Suprapubic skin (tissue), 4 donors: Measurements from ENCODE around the gene ZNF418. TPM values are rescaled to one million over a fixed set of nuclear protein-coding genes. Genes with fewer than 3 reads are reported as not detected.
"Not testable (repeated sequence)": the region's sequence is repeated elsewhere in the genome, so short reads cannot be mapped to it uniquely, and the experiment has no call there.

ENCODE experiments used
- DNase-seq, 2 donors: peaks; one replicate each; pipeline ENCODE4 v3.0.0-alpha.2; 2019; ENCODE audit warnings: low spot score in 2 of 2
- H3K27ac ChIP-seq: fragments of 200-600 bp; sonication (generic); one replicate; pipeline ENCODE4 v1.5.1; 2019
- H3K27me3 ChIP-seq: fragments of 200-600 bp; sonication (generic); one replicate; pipeline ENCODE4 v1.5.1; 2019
- H3K36me3 ChIP-seq: fragments of 200-600 bp; sonication (generic); one replicate; pipeline ENCODE4 v1.5.1; 2019
- H3K4me1 ChIP-seq: fragments of 200-600 bp; sonication (generic); one replicate; pipeline ENCODE4 v1.5.1; 2019
- H3K4me3 ChIP-seq: fragments of 200-600 bp; sonication (generic); one replicate; pipeline ENCODE4 v1.5.1; 2019; ENCODE audit warnings: mild to moderate bottlenecking
- H3K9me3 ChIP-seq: fragments of 200-600 bp; sonication (generic); one replicate; pipeline ENCODE4 v1.5.1; 2019
- EP300 ChIP-seq: sonication (generic); formaldehyde crosslinking; IDR thresholded peaks from one replicate; pipeline ENCODE4 v1.6.1; 2017; ENCODE audit warnings: antibody characterized with exemption
- POLR2A ChIP-seq, 2 donors: fragments of 450-650 bp; IDR thresholded peaks; one replicate each; pipeline ENCODE4 v1.6.1; 2017; ENCODE audit warnings: antibody characterized with exemption in 2 of 2, mild to moderate bottlenecking in 2 of 2, moderate library complexity in 2 of 2
- POLR2AphosphoS5 ChIP-seq, 3 donors: sonication (generic); formaldehyde crosslinking; IDR thresholded peaks; one replicate each; pipeline ENCODE4 v1.6.1; 2017; ENCODE audit warnings: antibody characterized with exemption in 3 of 3
- WGBS: methylation state at CpG from one replicate; pipeline ENCODE4 v1.1.5; 2018; 5-methylcytosine and 5-hydroxymethylcytosine counted together
- total RNA-seq, 4 donors: library from RNA; depleted of rRNA; stranded (reverse); fragments of >200 nt; gene quantifications; one replicate each; pipeline ENCODE4 v1.1.0, GENCODE V29; 2016
- TF ChIP-seq, protein P1 (sequence below), 2 donors: fragments of 200-600 bp in 1 of 2; fragments of 450-650 bp in 1 of 2; sonication (generic) in 1 of 2; IDR thresholded peaks; one replicate each; pipeline ENCODE4 v1.5.1; 2016 to 2019; ENCODE audit warnings: antibody characterized with exemption in 2 of 2, mild to moderate bottlenecking in 1 of 2, moderate library complexity in 1 of 2

The ZNF418 gene
- total RNA-seq, 4 donors from 2014 or later: 1.2 to 33.4 (median 4.5) TPM

DNA sequence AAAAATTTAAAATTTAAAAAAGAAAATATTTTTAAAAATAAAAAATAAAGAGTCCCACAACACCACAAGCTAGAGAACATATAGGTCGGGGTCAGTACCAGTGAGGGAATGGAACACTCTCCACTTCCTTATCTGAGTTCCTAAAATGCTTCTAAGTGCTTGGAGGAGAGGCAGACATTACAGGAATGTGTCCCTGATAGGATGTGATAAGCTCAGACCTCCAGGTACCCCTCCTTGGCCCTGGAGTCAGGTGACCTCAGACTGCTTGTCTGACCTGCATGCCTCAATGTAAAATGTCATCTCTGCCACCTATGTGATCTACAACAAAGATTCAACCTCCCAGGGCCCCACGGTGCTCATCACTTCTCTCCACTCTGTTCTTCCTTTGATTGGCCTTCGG, 49.2 kb downstream of the ZNF418 start:
- TF ChIP-seq POLR2AphosphoS5 (IDR thresholded peaks at IDR 0.05) (no peak), POLR2A (IDR thresholded peaks at IDR 0.05) (no peak), EP300 (no peak)
- TF ChIP-seq, protein P1, sequence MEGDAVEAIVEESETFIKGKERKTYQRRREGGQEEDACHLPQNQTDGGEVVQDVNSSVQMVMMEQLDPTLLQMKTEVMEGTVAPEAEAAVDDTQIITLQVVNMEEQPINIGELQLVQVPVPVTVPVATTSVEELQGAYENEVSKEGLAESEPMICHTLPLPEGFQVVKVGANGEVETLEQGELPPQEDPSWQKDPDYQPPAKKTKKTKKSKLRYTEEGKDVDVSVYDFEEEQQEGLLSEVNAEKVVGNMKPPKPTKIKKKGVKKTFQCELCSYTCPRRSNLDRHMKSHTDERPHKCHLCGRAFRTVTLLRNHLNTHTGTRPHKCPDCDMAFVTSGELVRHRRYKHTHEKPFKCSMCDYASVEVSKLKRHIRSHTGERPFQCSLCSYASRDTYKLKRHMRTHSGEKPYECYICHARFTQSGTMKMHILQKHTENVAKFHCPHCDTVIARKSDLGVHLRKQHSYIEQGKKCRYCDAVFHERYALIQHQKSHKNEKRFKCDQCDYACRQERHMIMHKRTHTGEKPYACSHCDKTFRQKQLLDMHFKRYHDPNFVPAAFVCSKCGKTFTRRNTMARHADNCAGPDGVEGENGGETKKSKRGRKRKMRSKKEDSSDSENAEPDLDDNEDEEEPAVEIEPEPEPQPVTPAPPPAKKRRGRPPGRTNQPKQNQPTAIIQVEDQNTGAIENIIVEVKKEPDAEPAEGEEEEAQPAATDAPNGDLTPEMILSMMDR (IDR thresholded peaks at IDR 0.05): no peak
- DNase-seq: no peak
- no peaks in the 10 kb centered on the region for H3K27me3 ChIP-seq
- no peaks in the 10 kb centered on the region for H3K9me3 ChIP-seq
- no peak overlapping the region for H3K4me3 ChIP-seq
- H3K36me3 ChIP-seq: peaks cover 15% of the 10 kb centered on the region
- H3K27ac ChIP-seq: no peak overlapping the region
- peaks cover 6% of the 10 kb centered on the region for H3K4me1 ChIP-seq
- 88% methylated on average over 3 of the region's 3 CpGs for WGBS

DNA sequence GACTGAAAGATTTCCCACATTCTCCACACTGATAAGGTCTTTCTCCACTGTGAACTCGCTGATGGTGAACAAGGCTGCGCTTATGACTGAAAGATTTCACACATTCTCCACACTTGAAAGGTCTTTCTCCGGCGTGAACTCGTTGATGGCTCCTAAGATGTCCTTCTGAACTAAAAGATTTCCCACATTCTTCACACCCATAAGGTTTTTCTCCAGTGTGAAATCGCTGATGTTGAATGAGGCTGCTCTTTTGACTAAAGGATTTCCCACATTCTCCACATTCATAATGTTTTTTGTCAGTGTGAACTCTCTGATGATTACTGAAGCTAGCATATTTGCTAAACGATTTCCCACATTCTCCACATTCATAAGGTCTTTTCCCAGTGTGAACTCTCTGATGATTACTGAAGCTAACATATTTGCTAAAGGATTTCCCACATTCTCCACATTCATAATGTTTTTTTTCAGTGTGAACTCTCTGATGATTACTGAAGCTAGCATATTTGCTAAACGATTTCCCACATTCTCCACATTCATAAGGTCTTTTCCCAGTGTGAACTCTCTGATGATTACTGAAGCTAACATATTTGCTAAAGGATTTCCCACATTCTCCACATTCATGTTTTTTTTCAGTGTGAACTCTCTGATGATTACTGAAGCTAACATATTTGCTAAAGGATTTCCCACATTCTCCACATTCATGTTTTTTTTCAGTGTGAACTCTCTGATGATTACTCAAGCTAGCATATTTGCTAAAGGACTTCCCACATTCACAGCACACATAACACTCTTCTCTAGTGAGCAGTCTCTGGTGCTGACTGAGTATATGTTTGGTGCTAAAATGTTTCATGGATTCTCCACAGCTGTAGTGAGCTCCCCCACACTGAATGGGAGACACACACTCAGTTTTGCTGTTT, 61.1 kb downstream of the ZNF418 start:
- Histone ChIP-seq H3K36me3 (peaks cover 45% of the 10 kb centered on the region), H3K9me3 (peaks cover 51% of the 10 kb centered on the region)
- 97% methylated on average over 8 of the region's 8 CpGs for WGBS
- not testable (repeated sequence) for H3K27me3 ChIP-seq, H3K27ac ChIP-seq, DNase-seq, H3K4me3 ChIP-seq, H3K4me1 ChIP-seq

DNA sequence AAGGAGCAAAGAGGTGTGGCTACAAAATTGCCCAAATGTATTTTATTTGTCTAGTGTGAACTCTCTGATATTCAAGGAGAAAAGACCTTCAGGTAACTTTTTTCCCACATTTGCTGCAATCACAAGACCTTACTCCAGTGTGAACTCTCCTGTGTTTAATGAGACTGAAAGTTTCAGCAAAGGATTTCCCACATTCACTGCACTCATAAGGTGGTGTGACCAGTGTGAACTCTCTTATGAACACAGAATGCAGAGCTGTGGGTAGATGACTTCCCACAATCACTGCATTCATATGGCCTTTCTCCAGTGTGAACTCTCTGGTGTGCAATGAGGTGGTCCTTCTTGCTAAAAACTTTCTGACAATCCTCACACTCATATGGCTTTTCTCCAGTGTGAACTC, 62.8 kb downstream of the ZNF418 start:
- TF ChIP-seq, protein P1 (IDR thresholded peaks at IDR 0.05): no peak
- TF ChIP-seq POLR2AphosphoS5 (IDR thresholded peaks at IDR 0.05) (no peak), POLR2A (IDR thresholded peaks at IDR 0.05) (no peak), EP300 (no peak)
- H3K9me3 ChIP-seq: peaks cover 55% of the 10 kb centered on the region
- H3K4me1 ChIP-seq: no peaks in the 10 kb centered on the region
- H3K27ac ChIP-seq: no peak overlapping the region
- no peak for DNase-seq
- peaks cover 45% of the 10 kb centered on the region for H3K36me3 ChIP-seq
- H3K4me3 ChIP-seq: no peak overlapping the region
- no peaks in the 10 kb centered on the region for H3K27me3 ChIP-seq

Other genes with a start within 250 kb of the ZNF418 start
- 1 to 10 TPM in 2 of 4 donors, under 1 TPM in 1, not detected in 1; 0.13 to 1.3 (median 1.3) TPM for gene ZNF154, start 226.2 kb downstream of the ZNF418 start, total RNA-seq
- gene ZNF671, start 207.8 kb downstream of the ZNF418 start, total RNA-seq: 1 to 10 TPM; 2.0 to 8.4 (median 2.8) TPM
- gene ZNF776, start 188.6 kb downstream of the ZNF418 start, total RNA-seq: 10 to 100 TPM; 11.2 to 23.8 (median 15.0) TPM
- gene ZNF586, start 165.7 kb downstream of the ZNF418 start, total RNA-seq: 10 to 100 TPM; 20.6 to 47.4 (median 26.8) TPM
- gene ZNF552, start 120.5 kb downstream of the ZNF418 start, total RNA-seq: 10 to 100 TPM in 1 of 4 donors, 1 to 10 TPM in 3; 5.6 to 11.5 (median 8.3) TPM
- gene ZNF587B, start 105.1 kb downstream of the ZNF418 start, total RNA-seq: 10 to 100 TPM; 15.0 to 28.6 (median 19.6) TPM
- gene ZNF587, start 85.5 kb downstream of the ZNF418 start, total RNA-seq: 10 to 100 TPM; 16.4 to 43.2 (median 20.0) TPM
- gene ZNF814, start 46.4 kb downstream of the ZNF418 start, total RNA-seq: 10 to 100 TPM in 3 of 4 donors, 1 to 10 TPM in 1; 9.1 to 36.6 (median 18.3) TPM
- gene ZNF417, start 18.8 kb downstream of the ZNF418 start, total RNA-seq: 10 to 100 TPM in 2 of 4 donors, 1 to 10 TPM in 2; 8.0 to 18.5 (median 10.8) TPM
- 10 to 100 TPM; 10.5 to 15.4 (median 12.7) TPM for gene ZNF256, start 12.3 kb upstream of the ZNF418 start, total RNA-seq
- 1 to 10 TPM in 1 of 4 donors, under 1 TPM in 2, not detected in 1; 0.62 to 1.0 (median 0.83) TPM for gene C19orf18, start 39.1 kb upstream of the ZNF418 start, total RNA-seq
- gene ZNF606, start 67.4 kb upstream of the ZNF418 start, total RNA-seq: 10 to 100 TPM in 3 of 4 donors, 1 to 10 TPM in 1; 4.0 to 21.9 (median 14.3) TPM
- not detected for gene ZSCAN1, start 98.6 kb upstream of the ZNF418 start, total RNA-seq
- 10 to 100 TPM in 2 of 4 donors, 1 to 10 TPM in 2; 4.6 to 12.4 (median 7.7) TPM for gene ZNF135, start 123.9 kb upstream of the ZNF418 start, total RNA-seq
- 10 to 100 TPM; 33.0 to 52.8 (median 48.9) TPM for gene ZSCAN18, start 162.8 kb upstream of the ZNF418 start, total RNA-seq
- gene ZNF329, start 215.4 kb upstream of the ZNF418 start, total RNA-seq: 10 to 100 TPM in 1 of 4 donors, 1 to 10 TPM in 3; 6.5 to 11.6 (median 9.9) TPM
- 10 to 100 TPM; 26.8 to 70.2 (median 36.5) TPM for gene ZNF274, start 247.7 kb upstream of the ZNF418 start, total RNA-seq